ENCODE data around the gene MPDZ. TPM values are rescaled to one million over a fixed set of nuclear protein-coding genes. Genes with fewer than 3 reads are reported as not detected.

The MPDZ gene
- total and polyA plus RNA-seq, 2 of the 13 experiments (the other 11 are each of a cell fraction or from before 2014, with no cell fraction given) = 12.4 to 14.7 TPM

GRCh38 chr9:13269589-13270452 lies 9.7 kb downstream of the MPDZ start:
- no peaks in the 10 kb centered on the region for H4K20me1 ChIP-seq (ENCODE audit: insufficient read depth, low read length)
- POLR2A ChIA-PET = no interaction called here
- H3K27ac ChIP-seq (ENCODE audit: extremely low read length, insufficient read depth, low read length) = no peak overlapping the region
- H2AFZ ChIP-seq (ENCODE audit: low read length) = no peak overlapping the region
- H3K4me2 ChIP-seq (ENCODE audit: low read depth, low read length) = no peak overlapping the region
- in situ Hi-C loops (cut with HindIII; ENCODE audit: extremely low pct_ligation_motif_present, low pct_unique_long_range_greater_than_20kb) = no loop called here
- H3K9ac ChIP-seq (ENCODE audit: insufficient read depth, low read depth, low read length) = no peak overlapping the region
- H3K4me1 ChIP-seq (ENCODE audit: insufficient read depth, low read length) = peaks cover 2% of the 10 kb centered on the region
- no peaks in the 10 kb centered on the region for H3K36me3 ChIP-seq (replicated peaks in 1 of 2; ENCODE audit: control insufficient read depth in 1 of 2, insufficient read depth in 2 of 2, low read length in 2 of 2)
- no peak for DNase-seq (ENCODE audit: low spot score)
- no peak overlapping the region for H3K4me3 ChIP-seq (replicated peaks in 1 of 3; ENCODE audit: insufficient read depth in 1 of 3, low read depth in 2 of 3, low read length in 3 of 3)
- no TSS peak for BruUV-seq (replicated peaks)
- H3K27me3 ChIP-seq (ENCODE audit: control insufficient read depth in 1 of 2, insufficient read depth in 2 of 2, low read length in 2 of 2) = no peaks in the 10 kb centered on the region
- intact Hi-C loops (cut with micrococcal nuclease; ENCODE audit: unreplicated experiment) = no loop called here
- no peak for FAIRE-seq
- no peak for ATAC-seq
- CTCF ChIA-PET (ENCODE audit: low intra/inter-chr PET ratio, low total read pairs) = no interaction called here
- 86% methylated on average over 6 of the region's 6 CpGs for WGBS (ENCODE audit: low lambda C conversion rate)
- peaks cover 2% of the 10 kb centered on the region for H3K79me2 ChIP-seq (ENCODE audit: insufficient read depth, low read length)
- H3K9me3 ChIP-seq (ENCODE audit: low read length) = no peaks in the 10 kb centered on the region
- no peak for TF ChIP-seq HES4 (CRISPR knock-in tag; IDR thresholded peaks at IDR 0.05; ENCODE audit: borderline replicate concordance)
- TF ChIP-seq ZNF724P (CRISPR knock-in tag; IDR thresholded peaks at IDR 0.05; ENCODE audit: borderline replicate concordance) = no peak
- no peak for TF ChIP-seq ZNF577 (CRISPR knock-in tag; IDR thresholded peaks at IDR 0.05; ENCODE audit: borderline replicate concordance, low read depth)
- TF ChIP-seq, protein P1, sequence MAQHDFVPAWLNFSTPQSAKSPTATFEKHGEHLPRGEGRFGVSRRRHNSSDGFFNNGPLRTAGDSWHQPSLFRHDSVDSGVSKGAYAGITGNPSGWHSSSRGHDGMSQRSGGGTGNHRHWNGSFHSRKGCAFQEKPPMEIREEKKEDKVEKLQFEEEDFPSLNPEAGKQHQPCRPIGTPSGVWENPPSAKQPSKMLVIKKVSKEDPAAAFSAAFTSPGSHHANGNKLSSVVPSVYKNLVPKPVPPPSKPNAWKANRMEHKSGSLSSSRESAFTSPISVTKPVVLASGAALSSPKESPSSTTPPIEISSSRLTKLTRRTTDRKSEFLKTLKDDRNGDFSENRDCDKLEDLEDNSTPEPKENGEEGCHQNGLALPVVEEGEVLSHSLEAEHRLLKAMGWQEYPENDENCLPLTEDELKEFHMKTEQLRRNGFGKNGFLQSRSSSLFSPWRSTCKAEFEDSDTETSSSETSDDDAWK (CRISPR knock-in tag; IDR thresholded peaks at IDR 0.05) = no peak
- no peak for TF ChIP-seq RELA (CRISPR knock-in tag; IDR thresholded peaks at IDR 0.05)
- no peak for TF ChIP-seq JDP2 (CRISPR knock-in tag; IDR thresholded peaks at IDR 0.05; ENCODE audit: borderline replicate concordance)
- TF ChIP-seq ZFP36L2 (CRISPR knock-in tag; IDR thresholded peaks at IDR 0.05) = no peak
- TF ChIP-seq SIX4 (CRISPR knock-in tag; IDR thresholded peaks at IDR 0.05) = no peak
- TF ChIP-seq HNF1A (IDR thresholded peaks at IDR 0.05; ENCODE audit: low read depth) = no peak
- no peak for TF ChIP-seq HNF1A (CRISPR knock-in tag; IDR thresholded peaks at IDR 0.05; ENCODE audit: borderline replicate concordance)
- no peak for TF ChIP-seq PBX3 (CRISPR knock-in tag; IDR thresholded peaks at IDR 0.05; ENCODE audit: borderline replicate concordance)
- TF ChIP-seq ZBTB43 (CRISPR knock-in tag; conservative IDR thresholded peaks at IDR 0.05) = no peak
- TF ChIP-seq DNMT3B (CRISPR knock-in tag; conservative IDR thresholded peaks at IDR 0.05) = no peak
- TF ChIP-seq PTBP1 (IDR thresholded peaks at IDR 0.05; ENCODE audit: low read depth, low read length, poor library complexity, severe bottlenecking) = no peak
- no peak for TF ChIP-seq XBP1 (CRISPR knock-in tag; IDR thresholded peaks at IDR 0.05)
- TF ChIP-seq ZNF567 (CRISPR knock-in tag; IDR thresholded peaks at IDR 0.05; ENCODE audit: borderline replicate concordance) = no peak
- TF ChIP-seq ZKSCAN8 (CRISPR knock-in tag; IDR thresholded peaks at IDR 0.05; ENCODE audit: borderline replicate concordance) = no peak
